Sigmoid colon (tissue), 4 donors: ENCODE measurements around the gene CDH22.

Experiments used
- POLR2AphosphoS5 ChIP-seq, 4 donors: sonication (generic); formaldehyde crosslinking; IDR thresholded peaks; one replicate each; pipeline ENCODE4 v1.6.1; 2017; ENCODE audit warnings: antibody characterized with exemption in 4 of 4
- TF ChIP-seq, protein P1 (sequence below), 4 experiments: fragments of 450-650 bp in 3 of 4; fragments of 200-600 bp in 1 of 4; IDR thresholded peaks; one replicate each; pipeline ENCODE4 v1.5.1; 2016 to 2019; ENCODE audit warnings: antibody characterized with exemption in 4 of 4, mild to moderate bottlenecking in 3 of 4, moderate library complexity in 2 of 4

DNA sequence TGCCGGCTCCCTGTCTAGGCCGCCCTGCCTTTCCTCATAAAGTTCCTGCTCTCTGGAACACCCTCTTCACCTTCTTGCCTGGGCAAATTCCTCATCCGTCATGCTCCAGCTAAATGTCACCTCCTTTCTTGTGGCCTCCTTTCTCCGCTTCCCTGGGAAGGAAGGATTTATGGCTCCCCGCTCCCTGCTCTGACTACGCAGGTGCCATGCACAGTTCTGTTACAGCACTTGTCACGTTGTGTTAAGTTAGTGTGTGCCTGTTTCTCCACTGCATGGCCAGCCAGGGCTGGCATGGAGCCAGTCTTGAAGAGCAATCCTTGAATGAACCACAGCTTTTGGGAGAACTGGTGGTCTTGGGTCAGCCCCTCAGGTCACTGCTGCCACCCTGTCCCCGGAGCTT is 128.4 kb downstream of the CDH22 start:
- TF ChIP-seq, protein P1, sequence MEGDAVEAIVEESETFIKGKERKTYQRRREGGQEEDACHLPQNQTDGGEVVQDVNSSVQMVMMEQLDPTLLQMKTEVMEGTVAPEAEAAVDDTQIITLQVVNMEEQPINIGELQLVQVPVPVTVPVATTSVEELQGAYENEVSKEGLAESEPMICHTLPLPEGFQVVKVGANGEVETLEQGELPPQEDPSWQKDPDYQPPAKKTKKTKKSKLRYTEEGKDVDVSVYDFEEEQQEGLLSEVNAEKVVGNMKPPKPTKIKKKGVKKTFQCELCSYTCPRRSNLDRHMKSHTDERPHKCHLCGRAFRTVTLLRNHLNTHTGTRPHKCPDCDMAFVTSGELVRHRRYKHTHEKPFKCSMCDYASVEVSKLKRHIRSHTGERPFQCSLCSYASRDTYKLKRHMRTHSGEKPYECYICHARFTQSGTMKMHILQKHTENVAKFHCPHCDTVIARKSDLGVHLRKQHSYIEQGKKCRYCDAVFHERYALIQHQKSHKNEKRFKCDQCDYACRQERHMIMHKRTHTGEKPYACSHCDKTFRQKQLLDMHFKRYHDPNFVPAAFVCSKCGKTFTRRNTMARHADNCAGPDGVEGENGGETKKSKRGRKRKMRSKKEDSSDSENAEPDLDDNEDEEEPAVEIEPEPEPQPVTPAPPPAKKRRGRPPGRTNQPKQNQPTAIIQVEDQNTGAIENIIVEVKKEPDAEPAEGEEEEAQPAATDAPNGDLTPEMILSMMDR (IDR thresholded peaks at IDR 0.05) = no peak
- no peak for TF ChIP-seq POLR2AphosphoS5 (IDR thresholded peaks at IDR 0.05)
